Omental fat pad (tissue), 4 donors: ENCODE results near the gene INTS4. TPM values are rescaled to one million over a fixed set of nuclear protein-coding genes. Genes with fewer than 3 reads are reported as not detected.
A peak's percentile ranks its signal among the peaks of the same experiment; 100 is the strongest.
"Not testable (repeated sequence)": the region's sequence is repeated elsewhere in the genome, so short reads cannot be mapped to it uniquely, and the experiment has no call there.

Experiments
- ATAC-seq: fragments of 150-250 bp; one replicate; pipeline ENCODE4 v1.9.1; 2016; ENCODE audit warnings: mild to moderate bottlenecking, moderate library complexity; ENCODE audit not compliant: low FRiP score
- DNase-seq: peaks from one replicate; pipeline ENCODE4 v3.0.0-alpha.2; 2019; ENCODE audit warnings: low spot score
- total RNA-seq, 4 donors: library from RNA; depleted of rRNA; stranded (reverse); fragments of >200 nt; gene quantifications; one replicate each; pipeline ENCODE4 v1.1.0, GENCODE V29; 2016
- TF ChIP-seq, protein P1 (sequence below), 3 donors: fragments of 450-650 bp; IDR thresholded peaks; one replicate each; pipeline ENCODE4 v1.5.1; 2016 to 2017; ENCODE audit warnings: antibody characterized with exemption in 3 of 3, mild to moderate bottlenecking in 3 of 3, moderate library complexity in 2 of 3

Gene INTS4
- total RNA-seq, 4 donors from 2014 or later: 22.5 to 43.2 (median 28.7) TPM

DNA sequence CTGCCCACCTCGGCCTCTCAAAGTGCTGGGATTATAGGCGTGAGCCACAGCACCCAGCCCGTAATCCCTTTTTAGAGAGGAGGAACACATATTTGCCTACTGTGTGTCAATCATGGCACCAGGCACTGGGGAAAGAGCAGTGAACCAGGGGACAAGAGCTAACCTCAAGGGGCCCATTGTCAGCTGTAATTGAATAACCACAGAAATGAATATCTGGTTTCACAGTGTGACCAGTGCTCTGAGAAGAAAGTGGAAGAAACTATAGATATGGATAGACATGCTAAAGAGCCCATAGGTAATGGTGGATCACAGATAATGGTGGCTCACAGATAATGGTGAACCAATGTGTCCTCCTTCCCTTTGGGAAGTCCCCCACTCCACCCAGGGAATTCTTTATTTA lies 37.2 kb upstream of the INTS4 start:
- DNase-seq: no peak
- TF ChIP-seq, protein P1, sequence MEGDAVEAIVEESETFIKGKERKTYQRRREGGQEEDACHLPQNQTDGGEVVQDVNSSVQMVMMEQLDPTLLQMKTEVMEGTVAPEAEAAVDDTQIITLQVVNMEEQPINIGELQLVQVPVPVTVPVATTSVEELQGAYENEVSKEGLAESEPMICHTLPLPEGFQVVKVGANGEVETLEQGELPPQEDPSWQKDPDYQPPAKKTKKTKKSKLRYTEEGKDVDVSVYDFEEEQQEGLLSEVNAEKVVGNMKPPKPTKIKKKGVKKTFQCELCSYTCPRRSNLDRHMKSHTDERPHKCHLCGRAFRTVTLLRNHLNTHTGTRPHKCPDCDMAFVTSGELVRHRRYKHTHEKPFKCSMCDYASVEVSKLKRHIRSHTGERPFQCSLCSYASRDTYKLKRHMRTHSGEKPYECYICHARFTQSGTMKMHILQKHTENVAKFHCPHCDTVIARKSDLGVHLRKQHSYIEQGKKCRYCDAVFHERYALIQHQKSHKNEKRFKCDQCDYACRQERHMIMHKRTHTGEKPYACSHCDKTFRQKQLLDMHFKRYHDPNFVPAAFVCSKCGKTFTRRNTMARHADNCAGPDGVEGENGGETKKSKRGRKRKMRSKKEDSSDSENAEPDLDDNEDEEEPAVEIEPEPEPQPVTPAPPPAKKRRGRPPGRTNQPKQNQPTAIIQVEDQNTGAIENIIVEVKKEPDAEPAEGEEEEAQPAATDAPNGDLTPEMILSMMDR (IDR thresholded peaks at IDR 0.05): no peak
- no peak for ATAC-seq

DNA sequence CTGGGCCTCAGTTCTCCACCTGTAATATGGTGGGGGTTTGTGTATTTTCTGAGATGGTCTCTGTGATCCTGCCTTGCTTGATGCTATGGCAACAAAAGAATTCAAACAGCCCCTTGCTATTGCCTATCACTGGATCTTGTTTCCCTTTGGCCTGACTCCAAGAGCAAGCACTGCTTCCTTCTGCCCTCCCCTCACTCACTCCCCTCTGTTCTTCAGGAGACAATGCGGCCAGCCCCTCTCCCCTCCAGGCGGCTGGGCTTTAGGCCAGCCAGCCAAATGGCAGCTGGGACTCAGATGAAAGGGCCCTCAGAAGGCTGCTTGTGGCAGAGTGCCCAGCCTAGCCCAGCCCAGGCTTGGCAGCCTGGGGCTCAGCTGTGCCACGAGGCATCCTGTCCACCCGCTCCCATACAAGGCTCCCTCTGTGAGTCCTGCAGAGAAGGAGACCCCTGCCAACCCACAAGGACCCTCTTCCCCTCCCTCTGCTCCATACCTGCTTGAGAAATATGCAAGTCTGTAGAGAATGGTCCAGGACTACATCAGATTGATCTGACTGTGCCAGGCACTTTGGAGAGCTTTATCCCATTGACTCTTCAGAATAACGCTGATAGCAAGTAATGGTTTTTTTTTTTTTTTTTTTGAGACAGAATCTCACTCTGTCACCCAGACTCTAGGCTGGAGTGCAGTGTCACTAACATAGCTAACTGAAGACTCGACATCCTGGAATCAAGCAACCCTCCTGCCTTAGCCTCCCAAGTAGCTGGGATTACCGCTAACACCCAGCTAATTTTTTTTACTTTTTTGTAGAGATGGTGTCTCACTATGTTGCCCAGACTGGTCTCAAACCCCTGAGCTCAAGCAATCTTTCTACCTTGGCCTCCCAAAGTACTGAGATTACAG lies 36.2 kb upstream of the INTS4 start:
- DNase-seq (no peak), ATAC-seq (no peak)
- TF ChIP-seq, protein P1 (IDR thresholded peaks at IDR 0.05): no peak

GRCh38 chr11:78028423-78028822 lies 34.0 kb upstream of the INTS4 start:
- DNase-seq, ATAC-seq: not testable (repeated sequence)

- DNase-seq (no peak), ATAC-seq (no peak)
- TF ChIP-seq, protein P1 (IDR thresholded peaks at IDR 0.05): no peak
These were observed 33.3 kb upstream of the INTS4 start for GRCh38 chr11:78027759-78028158.

DNA sequence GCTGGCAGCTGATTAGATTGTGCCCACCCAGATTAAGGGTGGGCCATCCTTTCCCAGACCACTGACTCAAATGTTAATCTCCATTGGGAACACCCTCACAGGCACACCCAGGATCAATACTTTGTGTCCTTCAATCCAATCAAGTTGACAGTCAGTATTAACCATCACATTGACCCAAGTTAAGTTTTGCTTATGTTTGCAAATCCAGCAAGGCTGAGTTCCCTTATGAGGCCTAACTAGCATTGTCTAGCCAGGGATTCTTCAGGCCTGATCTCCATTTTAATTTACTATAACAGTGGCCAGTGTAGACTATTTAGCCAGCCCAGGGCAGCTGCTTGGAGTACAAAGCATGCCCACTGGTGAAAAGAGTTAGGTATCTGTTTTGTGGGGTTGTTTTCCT lies 30.9 kb upstream of the INTS4 start:
- no peak for DNase-seq
- no peak for ATAC-seq
- TF ChIP-seq, protein P1 (IDR thresholded peaks at IDR 0.05): no peak

- DNase-seq: no peak
- ATAC-seq: no peak
- TF ChIP-seq, protein P1 (IDR thresholded peaks at IDR 0.05): no peak
These were observed 29.0 kb upstream of the INTS4 start for GRCh38 chr11:78023426-78023825.

GRCh38 chr11:78022397-78023396 lies 28.2 kb upstream of the INTS4 start, which contains the start of gene KCTD14:
Gene KCTD14 (minus strand): TSS chr11:78023276. CDS start chr11:78023249, 27 bp downstream.
- TF ChIP-seq, protein P1 (IDR thresholded peaks at IDR 0.05): no peak
- DNase-seq (no peak), ATAC-seq (peak; percentile 90)
